TTC549 (cell line): ENCODE data around the gene GCLC.

Experiments
- FAIRE-seq: peaks from 2 replicates; lab custom pipeline; 2012; peaks lifted over from hg19 to GRCh38; lab: Jason Lieb, UNC

The GCLC gene

DNA sequence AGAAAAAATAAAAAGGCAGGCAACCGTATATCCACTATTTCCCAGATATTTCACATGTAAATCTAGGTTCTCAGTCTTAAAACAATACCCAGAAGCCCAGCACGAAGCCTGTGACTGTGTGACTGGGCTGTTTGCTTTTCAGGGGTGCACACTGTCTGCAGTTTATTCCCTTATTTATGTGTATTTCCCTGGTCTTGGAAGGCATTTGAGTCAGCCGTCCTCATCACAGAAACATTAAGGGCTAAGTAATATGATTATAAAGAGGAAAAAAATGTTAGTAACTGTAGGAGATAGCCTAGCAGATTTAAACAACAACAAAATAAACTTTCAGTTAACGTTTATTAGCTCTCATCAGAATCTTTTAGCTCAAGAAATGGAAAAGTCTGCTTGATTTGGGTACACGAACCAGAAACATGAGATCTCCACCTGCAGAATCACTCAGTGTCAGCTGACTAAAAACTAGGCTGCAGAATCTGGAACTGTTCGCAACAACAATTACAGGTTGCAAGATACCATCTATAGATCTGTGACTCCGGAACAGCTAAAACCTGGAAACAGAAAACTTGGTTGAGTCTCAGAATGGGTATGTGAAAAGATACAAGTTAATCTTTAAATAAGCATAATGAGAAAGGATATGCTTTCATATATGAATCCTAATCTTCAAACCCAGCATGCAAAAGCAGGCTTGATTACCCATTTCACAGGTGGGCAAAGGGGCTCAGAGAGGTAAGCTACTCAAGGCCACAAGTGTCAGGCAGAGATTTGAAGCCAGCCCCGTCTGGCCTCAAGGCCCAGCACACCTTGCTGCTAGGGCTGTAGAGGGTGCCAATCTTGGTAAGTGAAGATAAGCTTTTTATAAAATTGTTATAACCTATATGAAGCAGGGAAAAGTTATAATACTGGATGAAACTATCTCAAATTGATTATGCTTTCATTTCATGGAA lies 21.1 kb downstream of the GCLC start:
- no peak for FAIRE-seq

DNA sequence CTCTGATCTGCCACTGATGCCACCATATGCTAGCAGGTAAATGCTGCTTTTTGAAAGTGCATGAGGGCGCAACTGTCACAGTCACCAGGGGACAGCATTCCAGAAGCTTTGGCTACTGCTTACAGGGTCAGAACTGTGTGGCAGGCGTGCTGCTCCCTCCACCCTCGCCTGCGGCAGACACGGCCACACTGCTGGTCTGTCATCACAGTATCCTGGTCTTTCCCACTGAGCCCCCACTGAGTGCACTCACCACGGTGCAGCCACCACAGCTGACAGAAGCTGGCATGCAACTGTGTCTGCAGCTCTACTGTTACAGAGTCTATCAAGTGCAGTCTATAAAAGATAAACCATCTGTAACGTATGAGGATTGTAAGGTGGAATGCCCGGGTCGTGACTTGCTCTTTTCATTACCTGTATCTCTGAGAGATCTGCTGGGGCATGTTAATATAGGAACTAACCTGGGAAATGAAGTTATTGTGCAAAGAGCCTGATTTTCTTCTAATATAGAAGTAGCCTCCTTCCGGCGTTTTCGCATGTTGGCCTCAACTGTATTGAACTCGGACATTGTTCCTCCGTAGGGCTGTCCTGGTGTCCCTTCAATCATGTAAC lies 24.5 kb downstream of the GCLC start:
- no peak for FAIRE-seq

GRCh38 chr6:53518862-53519261 lies 26.0 kb downstream of the GCLC start:
- no peak for FAIRE-seq

DNA sequence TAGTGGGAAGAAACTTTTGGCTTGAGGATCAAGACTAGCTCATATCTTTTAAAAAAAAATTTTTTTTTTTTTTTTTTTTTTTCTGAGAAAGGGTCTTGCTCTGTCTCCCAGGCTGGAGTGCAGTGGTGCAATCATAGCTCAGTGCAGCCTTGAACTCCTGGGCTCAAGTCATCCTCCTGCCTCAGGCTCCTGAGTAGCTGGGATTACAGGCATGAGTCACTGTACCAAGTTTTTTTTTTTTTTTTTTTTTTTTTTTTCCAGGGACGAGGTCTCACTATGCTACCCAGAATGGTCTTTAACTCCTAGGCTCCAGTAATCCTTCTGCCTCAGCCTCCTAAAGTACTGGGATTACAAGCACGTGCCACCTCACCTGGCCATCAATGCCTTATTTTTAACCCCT lies 27.9 kb downstream of the GCLC start:
- FAIRE-seq, result no peak

DNA sequence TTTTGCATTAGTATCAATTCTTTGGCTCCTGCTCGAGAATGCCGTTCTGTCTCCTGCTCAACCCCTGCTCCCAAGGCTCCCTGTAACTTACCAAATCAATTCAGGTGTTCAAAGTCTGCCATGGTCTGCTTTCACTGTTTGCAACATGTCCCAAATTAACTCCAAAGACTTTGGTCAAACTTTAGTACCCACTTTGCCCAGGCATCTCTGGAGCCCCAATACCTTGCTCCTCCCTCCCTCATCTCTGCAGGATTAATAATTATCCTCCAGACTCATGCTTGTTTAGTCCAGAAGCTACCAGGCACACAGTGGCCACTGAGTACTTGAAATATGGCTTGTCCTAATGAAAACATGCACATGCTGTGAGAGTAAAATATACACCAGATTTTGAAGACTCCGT lies 30.2 kb downstream of the GCLC start:
- FAIRE-seq, result no peak

DNA sequence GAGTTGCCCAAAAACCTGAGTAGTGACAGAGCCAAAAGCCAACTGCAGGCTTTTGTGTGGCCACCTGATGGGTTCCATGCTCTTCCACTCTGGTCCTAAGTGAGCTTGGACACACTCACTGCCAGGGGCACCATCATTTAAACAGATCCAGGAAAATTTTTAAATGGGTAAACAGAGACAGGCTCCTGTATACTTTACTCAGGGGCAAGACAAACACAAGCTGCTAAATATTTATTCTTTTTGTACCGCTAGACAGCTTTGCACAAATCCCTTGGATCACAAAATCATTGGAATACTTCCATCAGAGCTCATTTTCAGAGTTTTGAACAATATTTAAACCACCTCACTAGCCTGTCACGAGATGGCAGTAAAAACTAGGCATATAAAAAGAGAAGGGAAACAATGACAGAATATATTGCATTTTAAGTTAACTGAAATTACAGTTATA lies 31.4 kb downstream of the GCLC start:
- FAIRE-seq, result no peak

DNA sequence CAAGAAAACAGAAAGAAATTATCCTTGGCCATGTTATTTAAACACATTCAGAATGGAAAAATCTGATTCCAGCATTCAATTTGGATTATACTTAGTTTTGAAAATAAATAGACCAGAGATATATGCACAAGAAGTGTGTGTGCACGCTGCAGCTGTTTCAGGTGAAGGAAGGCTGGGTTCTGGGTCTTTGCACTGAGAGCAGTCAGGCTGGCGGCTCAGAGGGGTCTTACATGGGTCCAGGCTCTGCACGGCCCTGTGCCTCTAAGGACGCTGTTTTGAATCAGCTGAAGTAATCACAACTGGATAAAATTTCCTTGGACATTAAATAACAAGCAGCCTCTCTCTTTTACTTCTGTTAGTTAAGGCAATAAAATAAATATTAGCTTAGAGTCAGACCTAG lies 31.8 kb downstream of the GCLC start:
- FAIRE-seq, result no peak

DNA sequence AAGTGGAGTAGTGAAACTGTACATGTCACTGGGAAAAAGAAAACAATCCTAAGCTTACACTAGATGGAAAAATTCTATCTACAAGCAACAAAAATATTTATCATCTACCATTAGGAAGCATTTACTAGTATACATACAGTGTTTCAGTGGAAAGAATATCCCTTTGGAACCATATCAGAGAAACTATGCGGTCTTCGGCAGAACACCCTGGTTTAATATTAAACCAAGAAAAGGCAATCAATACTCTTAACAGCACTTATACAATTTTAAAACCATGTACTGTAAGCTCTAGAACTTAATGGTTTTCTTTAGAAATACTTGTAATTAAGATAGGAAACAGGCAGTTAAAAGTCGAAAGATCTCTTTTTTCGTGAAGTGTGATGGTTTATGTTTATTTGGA lies 32.3 kb downstream of the GCLC start:
- no peak for FAIRE-seq

DNA sequence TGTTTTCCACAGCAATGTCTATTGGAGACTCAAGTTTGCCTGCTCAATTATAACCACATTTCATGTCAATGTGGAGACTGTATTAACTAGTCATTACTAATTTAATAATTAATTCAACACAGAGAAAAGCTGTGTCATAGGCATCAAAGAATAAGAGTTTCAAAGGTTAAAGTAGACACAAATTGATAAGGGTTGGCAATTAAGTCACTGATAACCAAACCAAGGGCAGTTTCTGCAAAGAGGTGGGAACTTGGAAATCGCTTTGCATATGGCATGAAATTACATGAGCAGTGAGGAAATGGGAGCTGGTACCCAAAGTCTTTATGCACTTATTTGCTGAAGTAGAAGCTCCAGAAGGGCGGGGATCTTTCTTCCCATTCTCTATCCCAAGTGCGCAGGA lies 34.2 kb downstream of the GCLC start:
- FAIRE-seq, result no peak

GRCh38 chr6:53506872-53507271 lies 38.0 kb downstream of the GCLC start:
- FAIRE-seq, result no peak

DNA sequence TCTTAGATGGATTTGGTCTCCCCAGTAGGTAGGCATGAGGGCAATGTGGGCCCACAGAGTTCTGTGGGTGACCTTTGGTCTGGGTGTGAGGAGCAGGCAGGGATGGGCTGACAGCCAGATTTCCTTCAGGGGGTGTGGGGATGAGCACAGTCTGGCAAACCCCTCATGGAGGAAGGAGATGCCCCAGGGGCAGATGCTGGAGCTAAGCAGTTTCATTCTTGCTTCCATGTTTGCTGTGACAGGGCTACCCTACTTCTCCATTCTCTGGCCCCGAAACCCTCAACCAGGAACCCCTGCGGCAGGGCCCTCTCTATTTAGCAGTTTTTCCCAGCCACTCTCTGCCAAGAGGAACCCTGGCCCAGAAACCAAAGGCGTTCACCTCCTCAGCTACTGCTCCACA lies 40.4 kb downstream of the GCLC start:
- no peak for FAIRE-seq

DNA sequence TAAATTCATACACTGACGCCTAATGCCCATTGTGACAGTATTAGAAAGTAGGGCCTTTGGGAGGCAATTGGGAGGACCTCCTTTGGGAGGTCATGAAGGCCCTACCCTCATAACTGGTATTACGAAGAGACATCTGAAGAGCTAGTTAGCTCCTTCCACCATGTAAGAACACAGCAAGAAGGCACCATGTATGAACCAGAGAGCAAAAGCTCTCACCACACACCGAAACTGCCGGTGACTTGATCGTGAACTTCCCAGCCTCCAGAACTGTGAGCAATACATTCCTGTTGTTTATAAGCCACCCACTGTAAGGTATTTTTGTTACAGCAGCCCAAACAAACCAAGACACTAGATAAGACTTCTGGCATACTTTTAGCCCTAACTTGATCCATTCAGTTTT lies 41.8 kb downstream of the GCLC start:
- no peak for FAIRE-seq

DNA sequence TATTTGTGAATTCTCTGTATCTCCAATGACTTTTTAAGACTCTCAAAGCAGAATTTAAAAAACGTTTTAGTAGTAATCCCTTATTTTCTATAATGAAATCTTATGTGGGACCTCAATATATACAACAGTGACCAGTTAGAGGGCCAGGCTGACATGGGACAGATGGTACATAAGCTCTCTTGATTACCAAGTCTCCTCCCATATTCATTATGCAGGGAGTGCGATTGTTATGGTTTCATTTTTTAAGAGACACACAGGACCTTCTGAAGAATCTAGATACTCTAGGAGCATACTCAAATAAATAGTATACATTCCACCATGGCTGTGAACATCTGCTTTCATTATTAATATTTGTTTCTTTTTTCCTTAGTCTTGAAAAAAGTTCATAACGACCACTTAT lies 43.5 kb downstream of the GCLC start:
- FAIRE-seq, result no peak

- no peak for FAIRE-seq
These were observed 44.8 kb downstream of the GCLC start for GRCh38 chr6:53500095-53500494.

GRCh38 chr6:53499094-53499493 lies 45.8 kb downstream of the GCLC start:
- FAIRE-seq, result no peak

DNA sequence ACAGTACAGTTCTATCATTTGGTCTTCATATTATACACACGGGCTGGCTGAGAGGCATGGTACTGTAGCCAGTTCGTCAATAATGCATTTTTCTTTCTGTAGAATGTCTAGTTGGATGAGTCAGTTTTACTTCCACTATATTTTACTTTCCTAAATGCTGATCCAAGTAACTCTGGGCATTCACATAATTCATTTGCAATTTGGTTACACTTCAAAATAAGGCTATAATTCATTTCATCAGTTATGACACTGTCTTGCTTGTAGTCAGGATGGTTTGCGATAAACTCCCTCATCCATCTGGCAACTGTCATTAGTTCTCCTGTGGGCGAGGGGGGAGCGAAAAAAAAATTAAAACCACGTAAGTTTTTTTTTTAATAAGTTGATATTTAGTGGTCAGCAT lies 46.3 kb downstream of the GCLC start:
- no peak for FAIRE-seq

GRCh38 chr6:53497905-53498304 lies 47.0 kb downstream of the GCLC start:
- FAIRE-seq, result no peak

DNA sequence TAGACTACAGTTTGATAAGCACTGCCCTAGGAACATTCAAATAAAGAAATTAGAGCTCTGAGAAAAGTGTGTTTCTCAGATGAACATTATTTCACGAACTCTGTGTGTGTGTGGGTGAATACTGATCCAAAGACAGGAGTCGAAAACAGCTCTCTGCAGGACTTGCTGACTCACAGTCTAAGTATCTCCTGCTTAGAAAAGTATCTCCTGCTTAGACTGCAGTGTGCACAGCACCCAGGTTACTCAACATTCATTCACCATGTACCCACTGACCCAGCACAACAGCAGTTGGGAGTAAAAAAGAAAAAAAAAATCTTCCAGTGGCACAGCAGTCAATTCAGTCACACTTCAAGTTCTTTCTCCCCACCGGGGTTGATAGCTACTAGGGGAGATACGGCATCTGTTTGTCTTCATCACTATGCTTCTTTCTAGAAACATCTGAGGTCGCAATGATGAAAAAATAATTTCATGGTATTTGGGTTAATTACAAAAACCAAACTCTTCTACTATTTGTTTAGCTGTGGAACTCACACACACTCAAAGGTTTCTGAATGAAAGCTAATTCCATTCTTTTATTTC lies 48.0 kb downstream of the GCLC start:
- no peak for FAIRE-seq

DNA sequence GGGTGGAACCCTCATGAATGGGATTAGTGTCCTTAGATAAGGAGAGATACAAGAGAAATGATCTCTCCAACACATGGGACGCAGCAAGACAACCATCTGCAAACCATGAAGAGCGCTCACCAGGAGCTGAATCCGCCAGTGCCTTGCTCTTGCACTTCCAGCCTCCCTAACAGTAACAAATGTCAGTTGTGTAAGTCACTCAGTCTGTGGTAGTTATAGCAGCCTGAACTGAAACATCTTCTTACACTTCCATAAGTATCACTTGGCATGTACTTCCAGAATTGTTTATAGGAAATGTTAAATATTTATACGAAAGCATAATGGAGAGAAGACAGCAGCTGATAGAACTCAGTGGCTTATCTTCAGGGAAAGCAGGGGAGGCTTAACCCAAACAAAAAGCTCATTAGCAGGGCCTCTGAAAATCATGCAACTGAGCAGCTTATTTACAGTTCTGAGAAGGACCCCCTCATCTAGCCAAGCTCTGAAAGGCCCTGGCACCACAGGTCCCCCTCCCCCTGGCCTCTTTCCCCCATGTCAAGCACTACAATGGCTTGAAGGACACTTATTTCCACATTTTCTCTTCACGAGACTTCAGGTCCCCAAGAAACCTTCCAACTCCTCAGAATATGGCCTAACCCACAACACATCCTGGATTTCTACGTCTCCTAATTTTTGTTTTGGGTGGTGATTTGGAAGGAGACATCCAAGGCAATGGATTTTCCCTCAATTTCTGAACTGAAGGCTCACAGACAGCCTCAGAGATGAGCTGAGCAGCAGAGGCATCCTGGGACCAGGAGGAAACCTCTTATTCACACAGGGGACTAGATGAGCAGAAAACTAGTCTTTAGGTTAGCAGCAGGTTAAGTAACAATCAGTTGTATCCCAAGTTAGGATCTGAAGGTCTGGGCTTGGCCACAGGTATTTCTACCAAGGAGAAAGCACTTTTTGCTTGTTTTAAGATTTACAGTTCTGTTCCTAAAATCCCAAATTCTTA lies 49.1 kb downstream of the GCLC start:
- FAIRE-seq, result no peak

DNA sequence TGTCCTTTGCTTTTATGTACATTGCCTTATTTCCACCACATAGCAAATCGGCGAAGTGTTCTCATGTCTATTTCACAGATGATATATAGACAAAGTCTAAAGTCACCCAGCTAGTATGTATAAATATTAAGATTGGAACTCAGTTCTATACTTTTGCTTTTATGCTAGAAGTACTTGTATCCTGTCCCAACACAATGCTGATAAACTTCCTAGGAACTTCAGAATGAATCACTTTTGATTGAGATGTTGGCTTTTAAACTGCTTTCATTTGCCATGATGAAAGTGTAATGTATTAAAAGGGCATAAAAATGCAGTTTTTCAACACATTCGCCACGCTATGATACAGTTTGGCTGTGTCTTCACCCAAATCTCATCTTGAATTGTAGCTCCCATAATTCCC lies 50.8 kb downstream of the GCLC start:
- no peak for FAIRE-seq

- FAIRE-seq, result no peak
These were observed 51.3 kb downstream of the GCLC start for GRCh38 chr6:53493635-53494025.
